Heart right ventricle (tissue), 16 donors: ENCODE measurements around the gene VRTN. TPM values are rescaled to one million over a fixed set of nuclear protein-coding genes. Genes with fewer than 3 reads are reported as not detected.

Experiments used
- ATAC-seq, 8 donors: fragments of 200-7000 bp; cut with Tn5 transposase; one replicate each; pipeline ENCODE4 v1.9.1; 2020; ENCODE audit warnings: mild to moderate bottlenecking in 8 of 8, moderate library complexity in 8 of 8, moderate number of reproducible peaks in 1 of 8
- DNase-seq, 2 donors: peaks; one replicate each; pipeline ENCODE4 v3.0.0-alpha.2; 2020
- H3K27ac ChIP-seq, 10 donors: fragments of 200-600 bp; sonication (generic) in 2 of 10; one replicate each; pipeline versions ENCODE4 v1.5.0 to v1.8.0; 2020 to 2022; ENCODE audit warnings: mild to moderate bottlenecking in 3 of 10
- H3K27me3 ChIP-seq, 7 donors: fragments of 200-600 bp; one replicate each; pipeline ENCODE4 v1.8.0; 2021 to 2022; ENCODE audit warnings: mild to moderate bottlenecking in 2 of 7
- H3K36me3 ChIP-seq, 9 donors: fragments of 200-600 bp; sonication (generic) in 1 of 9; one replicate each; pipeline versions ENCODE4 v1.5.0 to v1.8.0; 2020 to 2022; ENCODE audit warnings: mild to moderate bottlenecking in 2 of 9
- H3K4me1 ChIP-seq, 9 donors: fragments of 200-600 bp; sonication (generic) in 1 of 9; one replicate each; pipeline versions ENCODE4 v1.5.0 to v1.8.0; 2020 to 2022; ENCODE audit warnings: mild to moderate bottlenecking in 4 of 9
- H3K4me3 ChIP-seq, 10 donors: fragments of 200-600 bp; sonication (generic) in 2 of 10; one replicate each; pipeline versions ENCODE4 v1.5.0 to v1.8.0; 2020 to 2022; ENCODE audit warnings: mild to moderate bottlenecking in 7 of 10, moderate library complexity in 2 of 10
- H3K9me3 ChIP-seq, 11 donors: fragments of 200-600 bp in 10 of 11; sonication (generic) in 2 of 11; one replicate each; pipeline versions ENCODE4 v1.5.0 to v1.8.0; 2013 to 2022; ENCODE audit warnings: mild to moderate bottlenecking in 2 of 11, control low read depth in 1 of 11, moderate library complexity in 1 of 11
- CTCF ChIP-seq, 9 donors: fragments of 200-600 bp; sonication (generic) in 2 of 9; IDR thresholded peaks; one replicate each; pipeline versions ENCODE4 v1.5.0 to v1.8.0; 2021 to 2022; ENCODE audit warnings: antibody characterized with exemption in 9 of 9, mild to moderate bottlenecking in 5 of 9, moderate library complexity in 1 of 9
- WGBS, 2 donors: extraction: QIAGEN DNeasy Blood & Tissue Kit; methylation state at CpG; one replicate each; pipeline ENCODE4 v1.1.7; 2013; ENCODE audit warnings: inconsistent platforms in 1 of 2; 5-methylcytosine and 5-hydroxymethylcytosine counted together
- intact Hi-C, 10 donors: fragments of 100-400 bp; cut with DNase I; formaldehyde crosslinking; loops; one replicate each; pipeline versions ENCODE4 v1.11.1 to v1.14.2; 2022
- polyA plus RNA-seq, 2 donors: library from polyadenylated mRNA; stranded (reverse); fragments of 200-250 nt; gene quantifications; one replicate each; pipeline ENCODE4 v1.2.3, GENCODE V29; 2013
- total RNA-seq, 10 donors: library from RNA; stranded (reverse); fragmentation: NEBNext Ultra II Directional in 3 of 10; extraction: Animal tissue kit (Norgen Biotek cat#: 25700) in 3 of 10; gene quantifications; one replicate each; pipeline versions ENCODE4 v1.2.1 to v1.2.4, GENCODE V29; 2021 to 2023
- donor health status: Arrhythmogenic right ventricular cardiomyopathy.
- donor health status: ischemic (EF 13 %, LVEDD 7.1; RV severe dilation, severe dysfunction).
- donor health status: healthy with polysubstance abuse.
- donor health status: DM: no; HTN: yes; CAD: no.
- donor health status: DM: no; HTN: no; CAD: no.
- donor health status: ischemic (EF 25% LVEDD 6.9; RV normal size, moderate dysfunction).
- donor health status: ischemic (EF 25% LVEDD 5.7; RV mildly dilated, moderate dysfunction).
- donor health status: healthy.
- donor health status: DM: yes; HTN: yes; CAD: no.
- donor health status: Ischemic cardiomyopathy.
- donor health status: ischemic (EF 35%, LVEDD 5.7; RV mildly dilated, moderate dysfunction).
- donor health status: nonischemic (EF 11% LVEDD 7.7; RV severe dilation, severe dysfunction).
- donor health status: DM: yes; HTN: yes; CAD: no.
- donor health status: PGD.
- donor health status: ischemic (EF 29% LVEDD 5.4; RV normal size, mild dysfunction).
- donor health status: nonischemic (EF 23%, LVEDD 6.1; RV moderate dilation, normal function).

The VRTN gene
- total and polyA plus RNA-seq, 12 donors = not detected

GRCh38 chr14:74391479-74391878 lies 43.2 kb downstream of the VRTN start:
- H3K27me3 ChIP-seq = peaks cover 0 to 24% (median 7%) of the 10 kb centered on the region in 7 donors
- H3K27ac ChIP-seq = no peak overlapping the region
- intact Hi-C loops = no loop called here
- no peaks in the 10 kb centered on the region for H3K4me1 ChIP-seq
- no peak for TF ChIP-seq CTCF (IDR thresholded peaks at IDR 0.05)
- ATAC-seq = no peak
- no peak for DNase-seq
- H3K36me3 ChIP-seq = no peaks in the 10 kb centered on the region
- WGBS, 2 donors = 86 to 90% methylated on average over 3 of the region's 3 CpGs
- no peak overlapping the region for H3K4me3 ChIP-seq
- no peaks in the 10 kb centered on the region for H3K9me3 ChIP-seq

GRCh38 chr14:74392616-74393570 lies 44.6 kb downstream of the VRTN start:
- no peaks in the 10 kb centered on the region for H3K9me3 ChIP-seq
- H3K36me3 ChIP-seq = no peaks in the 10 kb centered on the region
- no peaks in the 10 kb centered on the region for H3K4me1 ChIP-seq
- 65 to 68% methylated on average over 16 of the region's 16 CpGs for WGBS, 2 donors
- DNase-seq = no peak
- no peak overlapping the region for H3K4me3 ChIP-seq
- no peak for TF ChIP-seq CTCF (IDR thresholded peaks at IDR 0.05)
- ATAC-seq = no peak
- no peak overlapping the region for H3K27ac ChIP-seq
- H3K27me3 ChIP-seq = peaks cover 0 to 27% (median 7%) of the 10 kb centered on the region in 7 donors
- intact Hi-C loops = no loop called here

- ATAC-seq = no peak
- DNase-seq = no peak
- H3K27ac ChIP-seq = no peak overlapping the region
- intact Hi-C loops = no loop called here
- no peaks in the 10 kb centered on the region for H3K36me3 ChIP-seq
- H3K4me3 ChIP-seq = no peak overlapping the region
- no peaks in the 10 kb centered on the region for H3K9me3 ChIP-seq
- no peak for TF ChIP-seq CTCF (IDR thresholded peaks at IDR 0.05)
- H3K27me3 ChIP-seq = peaks cover 0 to 27% (median 9%) of the 10 kb centered on the region in 7 donors
- 45 to 50% methylated on average over 2 of the region's 2 CpGs for WGBS, 2 donors
- no peaks in the 10 kb centered on the region for H3K4me1 ChIP-seq
Observed at GRCh38 chr14:74394549-74394948, 46.3 kb downstream of the VRTN start.

GRCh38 chr14:74395094-74395493 lies 46.8 kb downstream of the VRTN start:
- intact Hi-C loops = no loop called here
- no peak for TF ChIP-seq CTCF (IDR thresholded peaks at IDR 0.05)
- no peak for ATAC-seq
- Histone ChIP-seq H3K4me1 (no peaks in the 10 kb centered on the region), H3K9me3 (no peaks in the 10 kb centered on the region), H3K4me3 (no peak overlapping the region), H3K27me3 (peaks cover 0 to 27% (median 9%) of the 10 kb centered on the region in 7 donors), H3K36me3 (no peaks in the 10 kb centered on the region), H3K27ac (no peak overlapping the region)
- no peak for DNase-seq
- 45 to 48% methylated on average over 4 of the region's 4 CpGs for WGBS, 2 donors
